HepG2 (cell line): ENCODE results near the gene TSGA10IP. TPM values are rescaled to one million over a fixed set of nuclear protein-coding genes. Genes with fewer than 3 reads are reported as not detected.
A peak's percentile ranks its signal among the peaks of the same experiment; 100 is the strongest.

Source experiments
- BRCA1 ChIP-seq: sonication (generic); formaldehyde crosslinking; IDR thresholded peaks from 2 replicates; pipeline ENCODE4 v1.4.0; 2020; ENCODE audit warnings: missing genetic modification reagents
- CEBPZ ChIP-seq: IDR thresholded peaks from 2 replicates; pipeline ENCODE4 v1.6.1; 2012; ENCODE audit warnings: low read length, improper control_type of control experiment
- EZH2 ChIP-seq: conservative IDR thresholded peaks from 2 replicates; pipeline ENCODE4 v1.6.1; 2012; ENCODE audit warnings: mild to moderate bottlenecking, low read depth, low read length, moderate library complexity
- HOMEZ ChIP-seq: IDR thresholded peaks from 2 replicates; pipeline ENCODE4 v1.6.1; 2016; ENCODE audit warnings: low read depth
- TEAD3 ChIP-seq: optimal IDR thresholded peaks from 2 replicates; pipeline ENCODE3; 2016; ENCODE audit warnings: borderline replicate concordance
- U2AF2 ChIP-seq: fragments of 200-400 bp; formaldehyde crosslinking; IDR thresholded peaks from 2 replicates; pipeline ENCODE4 v1.6.1; 2017; ENCODE audit warnings: low read depth, mild to moderate bottlenecking, low read length
- ZBTB8A ChIP-seq: sonication (generic); formaldehyde crosslinking; IDR thresholded peaks from 2 replicates; pipeline ENCODE4 v1.4.0; 2020; ENCODE audit warnings: mild to moderate bottlenecking, low read depth, missing genetic modification reagents, borderline replicate concordance
- ZHX2 ChIP-seq, 2 experiments: sonication (generic) in 1 of 2; formaldehyde crosslinking in 1 of 2; IDR thresholded peaks; 2 replicates each; pipeline versions ENCODE4 v1.6.1 to v1.9.0; 2014 to 2022; ENCODE audit warnings: antibody characterized with exemption in 1 of 2, borderline replicate concordance in 1 of 2, inconsistent platforms in 1 of 2, low read depth in 1 of 2, missing genetic modification reagents in 1 of 2
- ZNF264 ChIP-seq: sonication (generic); formaldehyde crosslinking; IDR thresholded peaks from 2 replicates; pipeline ENCODE4 v1.4.0; 2020; ENCODE audit warnings: missing genetic modification reagents
- ZNF292 ChIP-seq: sonication (generic); formaldehyde crosslinking; IDR thresholded peaks from 2 replicates; pipeline ENCODE4 v1.8.1; 2022; ENCODE audit warnings: mild to moderate bottlenecking, low read depth, missing genetic modification reagents, borderline replicate concordance
- ZNF350 ChIP-seq: sonication (generic); formaldehyde crosslinking; IDR thresholded peaks from 2 replicates; pipeline ENCODE4 v1.4.0; 2020; ENCODE audit warnings: mild to moderate bottlenecking, low read depth, missing genetic modification reagents, borderline replicate concordance
- ZNF572 ChIP-seq: sonication (generic); formaldehyde crosslinking; IDR thresholded peaks from 2 replicates; pipeline ENCODE4 v1.5.1; 2020; ENCODE audit warnings: mild to moderate bottlenecking, missing genetic modification reagents
- ZNF83 ChIP-seq: sonication (generic); formaldehyde crosslinking; IDR thresholded peaks from 2 replicates; pipeline ENCODE4 v1.4.0; 2020; ENCODE audit warnings: missing genetic modification reagents, mild to moderate bottlenecking, borderline replicate concordance
- polyA plus RNA-seq, 8 experiments: library from polyadenylated mRNA; depleted of rRNA in 3 of 8; stranded (reverse) in 7 of 8; unstranded in 1 of 8; fragments of >200 nt; fragmentation: Illumina TruSeq in 4 of 8; extraction: Trizol in 4 of 8; gene quantifications; 2 replicates each; pipeline versions ENCODE4 v1.2.1 to v1.2.3, GENCODE V29; 2011 to 2016; ENCODE audit warnings: low read depth in 4 of 8, missing spikeins in 1 of 8, mixed read lengths in 1 of 8; ENCODE audit not compliant: insufficient read depth in 1 of 8
- total RNA-seq, 5 experiments: library from RNA; depleted of rRNA; stranded (reverse); fragments of >200 nt; fragmentation: Illumina TruSeq; extraction: Trizol; gene quantifications; 2 replicates each; pipeline ENCODE4 v1.2.3, GENCODE V29; 2016; ENCODE audit warnings: low read depth in 1 of 5
- TF ChIP-seq, protein P1 (sequence below): sonication (generic); formaldehyde crosslinking; IDR thresholded peaks from 2 replicates; pipeline ENCODE4 v1.9.0; 2021; ENCODE audit warnings: missing genetic modification reagents, borderline replicate concordance

Gene TSGA10IP
- total and polyA plus RNA-seq, 2 of the 13 experiments (the other 11 are each of a cell fraction or from before 2014, with no cell fraction given) = not detected

DNA sequence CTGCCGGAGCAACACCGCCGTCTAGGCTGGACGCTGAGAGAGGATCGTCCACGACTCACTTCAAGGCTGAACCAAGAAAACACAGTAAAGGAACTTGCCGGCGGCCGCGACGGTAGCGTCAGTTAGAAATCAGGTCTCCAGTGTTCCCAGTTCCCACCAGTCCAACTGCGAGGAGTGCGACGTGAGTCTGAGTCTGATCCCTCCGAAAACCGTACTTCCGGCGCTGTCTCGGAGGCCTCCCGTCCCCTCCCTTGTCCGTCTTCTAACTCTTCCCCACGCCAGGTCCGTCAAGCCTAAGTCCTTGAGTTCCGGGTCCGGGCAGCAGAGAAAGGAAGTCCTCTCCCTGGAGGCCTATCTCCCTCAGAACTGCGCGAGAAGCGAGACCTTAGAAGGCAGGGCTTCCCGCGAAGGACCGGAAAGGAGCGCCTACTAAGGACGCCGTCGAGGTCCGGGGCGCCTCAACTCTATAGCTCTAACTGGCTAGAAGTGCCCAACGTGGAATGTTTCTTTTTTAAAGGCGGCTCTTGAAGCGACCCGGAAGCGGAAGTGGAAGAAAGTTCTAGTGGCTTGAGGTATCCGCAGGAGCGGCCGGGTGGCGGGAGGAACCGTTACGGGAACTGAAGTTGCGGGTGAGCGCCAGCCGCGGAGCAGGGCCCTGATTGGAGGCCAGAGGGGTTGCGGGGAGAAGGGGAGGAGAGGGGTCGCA is 56.8 kb downstream of the TSGA10IP start, which contains the start of the genes BANF1 and EIF1AD (continued):
- TF ChIP-seq, protein P1, sequence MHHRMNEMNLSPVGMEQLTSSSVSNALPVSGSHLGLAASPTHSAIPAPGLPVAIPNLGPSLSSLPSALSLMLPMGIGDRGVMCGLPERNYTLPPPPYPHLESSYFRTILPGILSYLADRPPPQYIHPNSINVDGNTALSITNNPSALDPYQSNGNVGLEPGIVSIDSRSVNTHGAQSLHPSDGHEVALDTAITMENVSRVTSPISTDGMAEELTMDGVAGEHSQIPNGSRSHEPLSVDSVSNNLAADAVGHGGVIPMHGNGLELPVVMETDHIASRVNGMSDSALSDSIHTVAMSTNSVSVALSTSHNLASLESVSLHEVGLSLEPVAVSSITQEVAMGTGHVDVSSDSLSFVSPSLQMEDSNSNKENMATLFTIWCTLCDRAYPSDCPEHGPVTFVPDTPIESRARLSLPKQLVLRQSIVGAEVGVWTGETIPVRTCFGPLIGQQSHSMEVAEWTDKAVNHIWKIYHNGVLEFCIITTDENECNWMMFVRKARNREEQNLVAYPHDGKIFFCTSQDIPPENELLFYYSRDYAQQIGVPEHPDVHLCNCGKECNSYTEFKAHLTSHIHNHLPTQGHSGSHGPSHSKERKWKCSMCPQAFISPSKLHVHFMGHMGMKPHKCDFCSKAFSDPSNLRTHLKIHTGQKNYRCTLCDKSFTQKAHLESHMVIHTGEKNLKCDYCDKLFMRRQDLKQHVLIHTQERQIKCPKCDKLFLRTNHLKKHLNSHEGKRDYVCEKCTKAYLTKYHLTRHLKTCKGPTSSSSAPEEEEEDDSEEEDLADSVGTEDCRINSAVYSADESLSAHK = peak; percentile 77; the same call in 1 of the 2 replicates
- TF ChIP-seq ZNF350 (CRISPR knock-in tag) (peak; percentile 94; the same call in 1 of the 2 replicates), CEBPZ (no peak), ZNF572 (CRISPR knock-in tag) (peak; percentile 95; the same call in 1 of the 2 replicates), BRCA1 (CRISPR knock-in tag) (0 out of 2 replicates have a peak, but pooled peaks have one; percentile 12), HOMEZ (CRISPR knock-in tag) (no peak), ZBTB8A (CRISPR knock-in tag) (peak; percentile 89), ZHX2 (IDR thresholded peaks at IDR 0.05; ENCODE audit: low read depth) (peak; percentile 81; the same call in 1 of the 2 replicates), ZHX2 (CRISPR knock-in tag; IDR thresholded peaks at IDR 0.05; ENCODE audit: borderline replicate concordance) (no peak), TEAD3 (peak; percentile 87), U2AF2 (no peak), EZH2 (no peak), ZNF292 (CRISPR knock-in tag) (no peak), ZNF264 (CRISPR knock-in tag) (no peak; the same call in 1 of the 2 replicates), ZNF83 (CRISPR knock-in tag) (no peak)
